Measurements from ENCODE around the gene PPFIA3.

DNA sequence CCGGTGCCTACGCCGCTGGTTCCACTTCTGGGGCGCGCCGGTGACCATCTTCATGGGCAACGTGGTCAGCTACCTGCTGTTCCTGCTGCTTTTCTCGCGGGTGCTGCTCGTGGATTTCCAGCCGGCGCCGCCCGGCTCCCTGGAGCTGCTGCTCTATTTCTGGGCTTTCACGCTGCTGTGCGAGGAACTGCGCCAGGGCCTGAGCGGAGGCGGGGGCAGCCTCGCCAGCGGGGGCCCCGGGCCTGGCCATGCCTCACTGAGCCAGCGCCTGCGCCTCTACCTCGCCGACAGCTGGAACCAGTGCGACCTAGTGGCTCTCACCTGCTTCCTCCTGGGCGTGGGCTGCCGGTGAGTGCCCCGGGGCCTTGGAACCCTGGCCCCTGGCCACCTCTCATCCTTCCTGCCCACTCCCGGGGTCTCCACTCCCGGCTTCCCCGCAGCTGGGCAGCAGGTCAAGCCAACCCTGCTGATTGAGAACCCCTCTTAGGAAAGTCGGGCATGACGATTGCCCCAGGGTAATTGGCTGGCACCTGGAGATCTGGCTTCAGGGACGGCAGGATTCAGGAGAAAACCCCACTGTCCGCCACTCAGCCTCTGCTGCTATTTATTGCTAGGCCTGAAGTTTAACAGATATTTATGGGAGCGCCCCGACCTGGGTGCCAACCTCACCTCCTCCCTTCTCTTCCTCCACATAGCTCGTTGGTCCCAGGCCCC, 77.3 kb downstream of the PPFIA3 start:
- TF ChIP-seq, protein P1, sequence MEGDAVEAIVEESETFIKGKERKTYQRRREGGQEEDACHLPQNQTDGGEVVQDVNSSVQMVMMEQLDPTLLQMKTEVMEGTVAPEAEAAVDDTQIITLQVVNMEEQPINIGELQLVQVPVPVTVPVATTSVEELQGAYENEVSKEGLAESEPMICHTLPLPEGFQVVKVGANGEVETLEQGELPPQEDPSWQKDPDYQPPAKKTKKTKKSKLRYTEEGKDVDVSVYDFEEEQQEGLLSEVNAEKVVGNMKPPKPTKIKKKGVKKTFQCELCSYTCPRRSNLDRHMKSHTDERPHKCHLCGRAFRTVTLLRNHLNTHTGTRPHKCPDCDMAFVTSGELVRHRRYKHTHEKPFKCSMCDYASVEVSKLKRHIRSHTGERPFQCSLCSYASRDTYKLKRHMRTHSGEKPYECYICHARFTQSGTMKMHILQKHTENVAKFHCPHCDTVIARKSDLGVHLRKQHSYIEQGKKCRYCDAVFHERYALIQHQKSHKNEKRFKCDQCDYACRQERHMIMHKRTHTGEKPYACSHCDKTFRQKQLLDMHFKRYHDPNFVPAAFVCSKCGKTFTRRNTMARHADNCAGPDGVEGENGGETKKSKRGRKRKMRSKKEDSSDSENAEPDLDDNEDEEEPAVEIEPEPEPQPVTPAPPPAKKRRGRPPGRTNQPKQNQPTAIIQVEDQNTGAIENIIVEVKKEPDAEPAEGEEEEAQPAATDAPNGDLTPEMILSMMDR (IDR thresholded peaks at IDR 0.05) = no peak
- TF ChIP-seq POLR2A (IDR thresholded peaks at IDR 0.05) = no peak

Measured in esophagus squamous epithelium (tissue), 4 donors.